Measurements from ENCODE around the gene PSMB8. TPM values are rescaled to one million over a fixed set of nuclear protein-coding genes. Genes with fewer than 3 reads are reported as not detected.
"Not testable (repeated sequence)": the region's sequence is repeated elsewhere in the genome, so short reads cannot be mapped to it uniquely, and the experiment has no call there.

PSMB8 gene
- 83.1 and 93.6 TPM in 2 replicates for total RNA-seq

DNA sequence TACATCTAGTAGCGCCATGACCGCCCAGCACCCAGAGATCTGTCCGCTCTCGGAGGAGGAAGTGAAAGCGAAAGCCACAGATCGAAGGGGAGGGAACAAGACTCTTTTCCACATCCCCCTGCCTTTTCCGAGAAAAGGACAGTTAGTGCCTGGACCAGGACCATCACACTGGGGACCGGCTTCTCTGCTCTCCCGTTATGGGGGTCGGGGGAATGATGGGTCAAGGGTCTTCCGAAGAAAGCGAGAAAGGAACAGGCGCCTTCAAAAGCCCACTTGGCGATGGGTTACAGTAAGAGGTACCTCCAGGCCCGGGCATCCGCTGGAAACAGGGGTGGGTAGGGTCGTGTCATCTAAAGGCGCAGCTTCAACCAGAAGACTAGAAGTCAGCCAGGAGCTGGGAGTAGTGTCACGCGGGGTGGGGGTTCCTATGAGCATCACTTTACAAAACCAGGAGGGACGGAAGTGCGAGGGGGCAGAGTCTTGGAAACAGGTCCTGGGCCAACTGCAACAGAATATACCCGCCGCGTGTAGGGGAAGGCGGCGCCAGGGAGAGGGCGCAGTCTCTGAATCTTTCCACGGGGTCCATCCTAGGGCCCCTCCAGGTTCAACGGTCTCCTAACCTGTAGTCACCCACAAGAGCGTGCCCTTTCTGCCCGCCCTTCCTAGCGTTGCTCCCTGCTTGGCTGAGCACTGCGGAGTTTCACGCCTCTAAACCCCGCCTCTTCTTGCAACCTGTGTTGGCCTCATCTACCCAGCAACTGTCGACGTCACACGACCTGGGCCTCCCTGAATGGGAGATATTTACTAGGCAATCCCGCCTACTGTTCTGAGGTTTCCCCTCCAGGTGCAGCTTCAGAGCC lies at the start of gene PSMB8:
Gene PSMB8, minus strand, starts transcription at position 69 of the 860 bp plus-strand sequence. Its CDS starts 51 bp downstream, at position 18.
- DNase-seq (ENCODE audit: low read depth, low spot score) = peak; percentile 69

- DNase-seq (ENCODE audit: low read depth, low spot score) = no peak
These were observed 47.0 kb upstream of the PSMB8 start for GRCh38 chr6:32890831-32891230.

DNA sequence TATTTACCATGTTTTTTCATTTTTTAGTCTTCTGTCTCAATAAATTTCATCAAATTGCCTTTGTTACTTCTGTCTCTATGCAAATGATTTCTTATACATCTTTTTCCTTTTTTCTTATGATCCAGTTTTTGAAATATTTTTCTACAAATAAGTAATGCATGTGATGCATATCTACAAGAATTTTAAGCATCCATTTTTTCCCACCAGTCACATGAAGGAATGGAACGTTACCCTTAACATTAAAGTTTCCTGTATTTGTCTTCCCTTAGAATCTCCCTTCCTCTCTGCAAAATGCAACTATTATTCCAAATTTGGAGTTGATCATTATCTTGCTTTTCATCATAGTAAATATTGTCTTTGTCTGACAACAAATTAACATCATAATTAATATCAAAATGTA lies 45.7 kb upstream of the PSMB8 start:
- DNase-seq (ENCODE audit: low read depth, low spot score) = no peak

- DNase-seq (ENCODE audit: low read depth, low spot score) = no peak
These were observed 44.7 kb upstream of the PSMB8 start for GRCh38 chr6:32888576-32888975.

DNA sequence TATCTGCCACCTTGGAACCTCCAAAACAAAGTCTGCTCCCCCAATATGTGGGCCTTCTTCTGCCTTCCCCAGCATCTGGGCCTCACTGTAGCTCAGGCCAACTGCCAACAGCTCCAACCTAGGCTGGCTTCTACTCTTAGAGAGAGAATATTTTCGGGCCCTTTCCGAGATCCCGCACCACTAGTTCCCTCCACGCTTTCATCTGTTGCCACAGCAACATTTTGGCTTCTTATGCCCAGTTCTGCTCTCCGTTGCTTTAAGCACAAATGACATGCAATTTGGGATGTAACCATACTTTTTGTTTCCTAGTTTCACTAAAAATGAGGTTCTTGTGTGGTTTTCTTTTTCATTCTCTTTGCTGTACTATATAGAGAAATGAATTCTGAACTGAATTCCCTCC lies 43.8 kb upstream of the PSMB8 start:
- DNase-seq (ENCODE audit: low read depth, low spot score) = no peak

- no peak for DNase-seq (ENCODE audit: low read depth, low spot score)
These were observed 43.0 kb upstream of the PSMB8 start for GRCh38 chr6:32886681-32887383.

GRCh38 chr6:32885698-32886286 lies 41.9 kb upstream of the PSMB8 start:
- DNase-seq (ENCODE audit: low read depth, low spot score) = peak; percentile 46

GRCh38 chr6:32883789-32884188 lies 39.9 kb upstream of the PSMB8 start:
- DNase-seq (ENCODE audit: low read depth, low spot score) = no peak

GRCh38 chr6:32882879-32883250 lies 39.0 kb upstream of the PSMB8 start:
- no peak for DNase-seq (ENCODE audit: low read depth, low spot score)

- DNase-seq (ENCODE audit: low read depth, low spot score) = not testable (repeated sequence)
These were observed 37.1 kb upstream of the PSMB8 start for GRCh38 chr6:32880962-32881361.

DNA sequence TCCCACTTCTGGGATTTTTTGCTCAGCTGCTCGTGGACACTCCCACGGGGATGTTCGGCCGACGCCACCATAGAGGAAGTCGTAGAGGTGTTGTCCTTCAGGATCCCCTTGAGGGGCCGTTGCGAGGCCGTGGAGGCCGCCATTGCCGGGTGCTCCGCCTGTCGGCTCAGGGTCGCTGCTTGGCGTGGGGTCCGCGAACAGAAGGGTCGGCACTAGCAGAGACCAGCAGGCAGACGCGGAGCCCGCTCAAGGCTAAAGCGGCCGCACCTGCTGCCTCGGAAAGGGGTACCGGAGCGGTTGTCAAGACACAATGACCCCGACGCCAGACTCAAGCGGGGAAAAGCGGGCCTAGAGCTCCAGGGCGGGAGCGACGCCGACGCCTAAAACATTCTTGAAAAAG lies 35.8 kb upstream of the PSMB8 start:
- DNase-seq (ENCODE audit: low read depth, low spot score) = no peak

GRCh38 chr6:32876603-32877002 lies 32.8 kb upstream of the PSMB8 start:
- DNase-seq (ENCODE audit: low read depth, low spot score) = no peak

DNA sequence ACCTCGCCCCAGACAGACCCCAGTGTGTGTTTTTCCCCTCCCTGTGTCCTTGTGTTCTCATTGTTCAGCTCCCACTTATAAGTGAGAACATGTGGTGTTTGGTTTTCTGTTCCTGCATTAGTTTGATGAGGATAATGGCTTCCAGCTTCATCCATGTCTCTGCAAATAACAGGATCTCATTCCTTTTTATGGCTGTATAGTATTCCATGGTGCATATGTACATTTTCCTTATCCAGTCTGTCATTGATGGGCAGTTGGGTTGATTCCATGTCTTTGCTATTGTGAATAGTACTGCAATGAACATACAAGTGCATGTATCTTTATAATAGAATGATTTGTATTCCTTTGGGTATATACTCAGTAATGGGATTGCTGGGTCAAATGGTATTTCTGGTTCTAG lies 30.1 kb upstream of the PSMB8 start:
- not testable (repeated sequence) for DNase-seq (ENCODE audit: low read depth, low spot score)

DNA sequence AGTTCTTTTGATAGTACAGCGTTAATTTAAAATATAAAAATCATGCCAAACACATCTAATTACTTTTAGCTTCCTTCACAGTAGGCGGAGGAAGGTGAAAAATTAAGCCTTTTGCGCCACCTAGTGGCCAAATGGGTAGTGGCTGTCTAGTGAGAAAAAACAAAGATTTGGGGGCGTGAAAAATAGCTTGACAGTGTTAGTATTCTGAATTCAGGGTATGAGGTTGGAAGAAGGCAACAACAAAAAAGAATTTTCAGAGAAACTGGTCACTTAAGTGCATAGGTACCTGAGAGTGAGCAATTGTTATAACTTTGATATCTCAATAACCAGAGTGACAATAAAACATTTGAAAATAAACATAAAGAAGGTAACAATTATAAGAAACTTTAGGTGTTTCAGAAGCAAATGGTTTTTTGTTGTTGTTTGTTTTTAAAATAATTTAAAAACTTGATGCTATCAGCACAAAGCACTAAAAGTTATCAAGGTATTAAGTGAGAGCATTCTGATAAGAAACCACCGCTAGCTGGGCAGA lies 24.5 kb upstream of the PSMB8 start:
- no peak for DNase-seq (ENCODE audit: low read depth, low spot score)

- DNase-seq (ENCODE audit: low read depth, low spot score) = no peak
These were observed 23.9 kb upstream of the PSMB8 start for GRCh38 chr6:32867554-32868256.

DNA sequence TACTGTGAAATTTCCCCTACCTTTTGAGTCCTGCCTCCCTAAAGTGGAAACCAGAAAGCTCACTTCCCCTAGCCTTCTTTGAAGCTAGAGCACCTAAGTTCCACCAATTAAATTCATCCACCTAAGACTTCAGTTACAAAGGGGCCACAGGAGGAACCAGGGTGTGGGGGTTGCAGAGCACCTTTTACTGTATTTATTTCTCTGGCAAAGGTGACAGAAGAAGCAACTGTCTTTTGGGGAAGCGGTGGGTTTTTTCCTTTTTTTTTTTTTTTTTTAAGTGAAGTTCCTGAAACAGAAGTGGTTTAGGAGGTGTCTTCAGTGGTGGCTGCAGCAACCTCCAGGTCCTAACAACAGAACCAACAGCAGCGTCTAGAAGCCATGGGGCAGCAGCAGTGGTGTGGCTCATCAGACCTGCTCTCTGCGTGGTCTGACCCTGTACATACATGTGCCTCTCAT lies 23.2 kb upstream of the PSMB8 start:
- DNase-seq (ENCODE audit: low read depth, low spot score) = no peak

DNA sequence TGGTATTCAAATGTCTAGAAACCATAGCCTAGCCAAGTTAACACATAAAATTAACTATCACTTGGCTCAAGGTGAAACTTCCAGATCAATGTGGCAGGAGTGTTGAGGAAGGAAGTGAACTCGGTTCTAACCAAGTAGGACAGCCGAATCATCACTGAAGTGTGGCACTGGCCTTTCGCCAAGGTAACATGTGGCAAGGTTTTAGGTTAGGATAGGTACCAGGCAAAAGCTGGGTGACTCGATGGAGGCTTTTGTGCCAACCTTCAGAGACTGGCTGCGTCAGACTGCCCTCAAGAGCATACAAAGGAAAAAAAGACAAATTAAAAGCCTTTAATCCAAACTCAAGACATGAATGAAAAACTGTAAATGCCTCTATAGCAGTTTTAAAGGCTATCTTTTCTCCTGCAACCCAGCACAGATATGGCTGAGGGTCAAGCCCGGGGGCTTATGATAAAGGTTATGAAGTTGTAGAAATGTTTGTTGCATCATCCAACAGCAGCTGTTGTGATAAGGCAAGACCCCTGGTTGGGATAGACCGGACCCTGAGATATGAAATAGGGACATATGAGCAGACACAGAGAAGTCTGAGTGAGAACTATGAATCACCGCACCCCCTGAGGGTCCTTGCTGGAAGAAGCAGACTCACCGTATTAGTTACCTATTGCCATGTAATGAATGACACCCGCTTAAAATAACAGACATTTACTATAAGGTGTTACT lies 22.0 kb upstream of the PSMB8 start:
- no peak for DNase-seq (ENCODE audit: low read depth, low spot score)

GRCh38 chr6:32862725-32863124 lies 18.9 kb upstream of the PSMB8 start:
- no peak for DNase-seq (ENCODE audit: low read depth, low spot score)

DNA sequence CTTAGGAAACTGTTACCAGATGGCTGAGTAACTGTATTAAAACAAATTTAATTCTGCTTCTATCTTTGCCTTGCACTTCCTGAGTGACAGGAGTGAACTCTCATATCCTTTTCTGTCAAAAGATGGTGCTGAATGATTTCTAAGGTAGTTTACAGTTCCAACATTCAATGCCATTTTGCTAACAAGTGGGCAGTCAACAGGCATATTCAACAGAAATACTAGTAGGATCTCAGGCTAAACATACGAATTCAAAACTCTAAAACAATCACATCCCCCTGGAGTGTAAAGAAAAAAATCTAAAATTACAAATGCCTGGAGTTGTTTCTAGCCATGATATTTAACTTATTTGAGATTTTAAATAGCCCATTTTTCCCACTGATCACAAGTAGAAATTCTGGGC lies 16.8 kb upstream of the PSMB8 start:
- no peak for DNase-seq (ENCODE audit: low read depth, low spot score)

- no peak for DNase-seq (ENCODE audit: low read depth, low spot score)
These were observed 14.3 kb upstream of the PSMB8 start for GRCh38 chr6:32858194-32858593.
